ENCODE data around the gene KIAA2012.

DNA sequence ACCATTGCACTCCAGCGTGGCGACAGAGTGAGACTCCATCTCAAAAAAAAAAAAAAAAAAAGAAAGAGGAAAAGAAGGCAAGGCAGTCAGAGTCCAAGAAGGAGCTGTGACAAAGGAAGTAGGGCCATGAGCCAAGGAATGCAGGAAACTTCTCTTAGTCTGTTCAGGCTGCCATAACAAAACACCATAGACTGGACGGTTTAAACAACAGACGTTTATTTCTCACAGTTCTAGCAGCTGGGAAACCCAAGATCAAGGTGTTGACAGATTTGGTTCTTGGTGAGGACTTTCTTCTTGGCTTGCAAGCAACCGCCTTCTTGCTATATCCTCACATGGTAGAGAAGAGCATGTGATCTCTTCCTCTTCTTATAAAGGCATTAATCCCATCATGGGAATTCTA lies 178.4 kb downstream of the KIAA2012 start:
- TF ChIP-seq TAF1 (IDR thresholded peaks at IDR 0.05; ENCODE audit: low read depth) (no peak), FOXM1 (IDR thresholded peaks at IDR 0.05; ENCODE audit: borderline replicate concordance, low read depth) (no peak), RAD21 (IDR thresholded peaks at IDR 0.05; ENCODE audit: low read depth) (no peak), NFIC (IDR thresholded peaks at IDR 0.05) (no peak), TCF12 (IDR thresholded peaks at IDR 0.05; ENCODE audit: low read depth) (no peak)
- TF ChIP-seq, protein P1, sequence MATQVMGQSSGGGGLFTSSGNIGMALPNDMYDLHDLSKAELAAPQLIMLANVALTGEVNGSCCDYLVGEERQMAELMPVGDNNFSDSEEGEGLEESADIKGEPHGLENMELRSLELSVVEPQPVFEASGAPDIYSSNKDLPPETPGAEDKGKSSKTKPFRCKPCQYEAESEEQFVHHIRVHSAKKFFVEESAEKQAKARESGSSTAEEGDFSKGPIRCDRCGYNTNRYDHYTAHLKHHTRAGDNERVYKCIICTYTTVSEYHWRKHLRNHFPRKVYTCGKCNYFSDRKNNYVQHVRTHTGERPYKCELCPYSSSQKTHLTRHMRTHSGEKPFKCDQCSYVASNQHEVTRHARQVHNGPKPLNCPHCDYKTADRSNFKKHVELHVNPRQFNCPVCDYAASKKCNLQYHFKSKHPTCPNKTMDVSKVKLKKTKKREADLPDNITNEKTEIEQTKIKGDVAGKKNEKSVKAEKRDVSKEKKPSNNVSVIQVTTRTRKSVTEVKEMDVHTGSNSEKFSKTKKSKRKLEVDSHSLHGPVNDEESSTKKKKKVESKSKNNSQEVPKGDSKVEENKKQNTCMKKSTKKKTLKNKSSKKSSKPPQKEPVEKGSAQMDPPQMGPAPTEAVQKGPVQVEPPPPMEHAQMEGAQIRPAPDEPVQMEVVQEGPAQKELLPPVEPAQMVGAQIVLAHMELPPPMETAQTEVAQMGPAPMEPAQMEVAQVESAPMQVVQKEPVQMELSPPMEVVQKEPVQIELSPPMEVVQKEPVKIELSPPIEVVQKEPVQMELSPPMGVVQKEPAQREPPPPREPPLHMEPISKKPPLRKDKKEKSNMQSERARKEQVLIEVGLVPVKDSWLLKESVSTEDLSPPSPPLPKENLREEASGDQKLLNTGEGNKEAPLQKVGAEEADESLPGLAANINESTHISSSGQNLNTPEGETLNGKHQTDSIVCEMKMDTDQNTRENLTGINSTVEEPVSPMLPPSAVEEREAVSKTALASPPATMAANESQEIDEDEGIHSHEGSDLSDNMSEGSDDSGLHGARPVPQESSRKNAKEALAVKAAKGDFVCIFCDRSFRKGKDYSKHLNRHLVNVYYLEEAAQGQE (IDR thresholded peaks at IDR 0.05; ENCODE audit: low read depth): no peak
- TF ChIP-seq, protein P2, sequence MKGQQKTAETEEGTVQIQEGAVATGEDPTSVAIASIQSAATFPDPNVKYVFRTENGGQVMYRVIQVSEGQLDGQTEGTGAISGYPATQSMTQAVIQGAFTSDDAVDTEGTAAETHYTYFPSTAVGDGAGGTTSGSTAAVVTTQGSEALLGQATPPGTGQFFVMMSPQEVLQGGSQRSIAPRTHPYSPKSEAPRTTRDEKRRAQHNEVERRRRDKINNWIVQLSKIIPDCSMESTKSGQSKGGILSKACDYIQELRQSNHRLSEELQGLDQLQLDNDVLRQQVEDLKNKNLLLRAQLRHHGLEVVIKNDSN (IDR thresholded peaks at IDR 0.05): no peak
